ENCODE measurements around the gene ZNF136.

DNA sequence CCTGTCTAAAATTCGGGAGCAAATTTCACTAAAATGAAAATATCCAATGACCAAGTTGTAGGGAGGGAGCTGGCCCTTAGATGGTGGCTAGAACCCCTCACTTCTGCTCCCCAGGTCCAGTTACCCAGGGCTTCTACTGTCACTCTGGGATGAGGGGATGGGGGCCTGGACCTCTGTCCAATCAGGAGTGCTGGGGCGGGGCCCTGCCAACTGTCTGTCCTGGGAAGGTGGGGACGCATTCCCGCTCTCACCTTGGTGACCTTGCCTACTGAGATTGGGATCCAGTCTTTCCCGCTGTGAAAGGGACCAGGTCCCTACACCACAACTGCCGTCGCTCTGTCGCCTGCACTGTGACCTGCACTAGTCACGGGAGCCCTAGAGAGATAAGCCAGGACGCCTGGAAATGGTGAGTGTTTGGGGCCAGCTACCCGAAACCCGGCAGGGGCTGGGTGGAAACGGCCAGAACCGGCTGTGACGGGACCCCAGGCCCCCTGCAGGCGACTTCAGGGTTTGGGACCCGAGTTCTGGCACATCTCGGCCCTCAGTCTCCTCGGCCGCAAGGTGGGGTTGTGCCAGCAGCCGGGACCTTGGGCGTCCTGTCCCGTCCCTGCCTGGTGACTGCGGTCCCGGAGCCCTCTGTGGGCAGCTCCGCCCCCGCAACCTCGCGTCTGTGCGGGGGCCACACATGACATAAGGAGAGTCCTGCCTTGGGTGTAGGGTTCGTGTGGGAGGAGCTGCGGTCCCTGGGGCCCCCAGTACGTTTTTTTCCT, 45.5 kb upstream of the ZNF136 start:
- TF ChIP-seq, protein P1, sequence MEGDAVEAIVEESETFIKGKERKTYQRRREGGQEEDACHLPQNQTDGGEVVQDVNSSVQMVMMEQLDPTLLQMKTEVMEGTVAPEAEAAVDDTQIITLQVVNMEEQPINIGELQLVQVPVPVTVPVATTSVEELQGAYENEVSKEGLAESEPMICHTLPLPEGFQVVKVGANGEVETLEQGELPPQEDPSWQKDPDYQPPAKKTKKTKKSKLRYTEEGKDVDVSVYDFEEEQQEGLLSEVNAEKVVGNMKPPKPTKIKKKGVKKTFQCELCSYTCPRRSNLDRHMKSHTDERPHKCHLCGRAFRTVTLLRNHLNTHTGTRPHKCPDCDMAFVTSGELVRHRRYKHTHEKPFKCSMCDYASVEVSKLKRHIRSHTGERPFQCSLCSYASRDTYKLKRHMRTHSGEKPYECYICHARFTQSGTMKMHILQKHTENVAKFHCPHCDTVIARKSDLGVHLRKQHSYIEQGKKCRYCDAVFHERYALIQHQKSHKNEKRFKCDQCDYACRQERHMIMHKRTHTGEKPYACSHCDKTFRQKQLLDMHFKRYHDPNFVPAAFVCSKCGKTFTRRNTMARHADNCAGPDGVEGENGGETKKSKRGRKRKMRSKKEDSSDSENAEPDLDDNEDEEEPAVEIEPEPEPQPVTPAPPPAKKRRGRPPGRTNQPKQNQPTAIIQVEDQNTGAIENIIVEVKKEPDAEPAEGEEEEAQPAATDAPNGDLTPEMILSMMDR (IDR thresholded peaks at IDR 0.05): no peak
- no peak for TF ChIP-seq POLR2A (IDR thresholded peaks at IDR 0.05)

Measured in heart left ventricle (tissue), 13 donors.